Stomach (tissue), 9 donors: ENCODE results near the gene PRDX2. TPM values are rescaled to one million over a fixed set of nuclear protein-coding genes. Genes with fewer than 3 reads are reported as not detected.
A peak's percentile ranks its signal among the peaks of the same experiment; 100 is the strongest.

ENCODE experiments used
- DNase-seq, 2 donors: peaks; one replicate each; pipeline versions ENCODE4 v3.0.0 to v3.0.0-alpha.2; 2013 to 2019
- H3K27ac ChIP-seq, 5 donors: fragments of 200-600 bp in 4 of 5; sonication (generic) in 4 of 5; one replicate each; pipeline ENCODE4 v1.5.1; 2013 to 2019; ENCODE audit warnings: mild to moderate bottlenecking in 1 of 5, moderate library complexity in 1 of 5
- H3K27me3 ChIP-seq, 3 donors: fragments of 200-600 bp; sonication (generic); one replicate each; pipeline ENCODE4 v1.5.1; 2017 to 2019; ENCODE audit warnings: mixed run types in 1 of 3
- H3K36me3 ChIP-seq, 4 donors: fragments of 200-600 bp; sonication (generic); 1 replicate in 3 of 4; 2 replicates in 1 of 4; pipeline ENCODE4 v1.5.1; 2016 to 2019
- H3K4me1 ChIP-seq, 4 donors: fragments of 200-600 bp; sonication (generic); one replicate each; pipeline ENCODE4 v1.5.1; 2016 to 2019
- H3K4me3 ChIP-seq, 4 donors: fragments of 200-600 bp; sonication (generic) in 3 of 4; one replicate each; pipeline ENCODE4 v1.5.1; 2016 to 2019; ENCODE audit warnings: mild to moderate bottlenecking in 1 of 4
- H3K9me3 ChIP-seq, 4 donors: fragments of 200-600 bp; sonication (generic); one replicate each; pipeline ENCODE4 v1.5.1; 2016 to 2019
- CTCF ChIP-seq, 7 experiments: fragments of 450-650 bp in 4 of 7; fragments of 200-600 bp in 3 of 7; sonication (generic) in 3 of 7; IDR thresholded peaks; one replicate each; pipeline ENCODE4 v1.5.1; 2016 to 2019; ENCODE audit warnings: antibody characterized with exemption in 7 of 7, control low read depth in 2 of 7, mild to moderate bottlenecking in 1 of 7
- EP300 ChIP-seq: sonication (generic); formaldehyde crosslinking; IDR thresholded peaks from one replicate; pipeline ENCODE4 v1.6.1; 2017; ENCODE audit warnings: antibody characterized with exemption
- POLR2A ChIP-seq, 4 donors: fragments of 450-650 bp; IDR thresholded peaks; one replicate each; pipeline ENCODE4 v1.6.1; 2016; ENCODE audit warnings: antibody characterized with exemption in 4 of 4, control low read depth in 2 of 4, mild to moderate bottlenecking in 1 of 4, moderate library complexity in 1 of 4
- POLR2AphosphoS5 ChIP-seq, 3 donors: sonication (generic); formaldehyde crosslinking; IDR thresholded peaks; one replicate each; pipeline ENCODE4 v1.6.1; 2016; ENCODE audit warnings: antibody characterized with exemption in 3 of 3
- WGBS, 5 donors: extraction: QIAGEN DNeasy Blood & Tissue Kit in 3 of 5; methylation state at CpG; one replicate each; pipeline versions ENCODE4 v1.1.5 to v1.1.7; 2013 to 2018; 5-methylcytosine and 5-hydroxymethylcytosine counted together
- intact Hi-C: fragments of 100-400 bp; cut with DNase I; formaldehyde crosslinking; loops from one replicate; pipeline ENCODE4 v1.15.1; 2023; ENCODE audit warnings: low total_unique reads
- polyA plus RNA-seq, 3 donors: library from polyadenylated mRNA; stranded (reverse); fragments of 200-250 nt; gene quantifications; one replicate each; pipeline ENCODE4 v1.2.3, GENCODE V29; 2013
- total RNA-seq, 5 donors: library from RNA; depleted of rRNA; stranded (reverse); fragments of >200 nt; gene quantifications; one replicate each; pipeline versions ENCODE4 v1.1.0 to v1.2.3, GENCODE V29; 2014 to 2016
- donor health status: healthy with polysubstance abuse.
- donor health status: Bipolar disorder and iron deficiency.
- donor health status: healthy.

The PRDX2 gene
- total and polyA plus RNA-seq, 8 donors, result 118 to 284 (median 226) TPM

DNA sequence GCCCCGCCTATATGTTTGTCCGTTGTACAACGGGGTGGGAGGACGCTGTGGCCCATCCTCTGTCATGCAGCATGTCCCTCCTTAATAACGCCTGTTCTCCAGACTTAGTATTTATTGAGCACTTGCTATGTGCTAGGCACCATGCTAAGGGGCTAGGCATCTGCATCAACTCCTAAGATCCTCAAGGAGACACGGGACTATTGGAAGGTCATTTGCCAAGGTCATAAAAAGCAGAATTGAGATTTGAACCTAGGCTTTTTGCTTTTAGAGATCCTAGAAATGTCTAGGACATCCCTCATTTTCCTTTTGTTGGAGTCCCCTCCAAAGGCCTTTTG lies 34.9 kb upstream of the PRDX2 start:
- Histone ChIP-seq H3K27ac (no peak overlapping the region), H3K9me3 (no peaks in the 10 kb centered on the region), H3K4me3 (no peak overlapping the region), H3K36me3 (no peaks in the 10 kb centered on the region), H3K4me1 (peaks cover 31 to 67% (median 59%) of the 10 kb centered on the region in 4 donors), H3K27me3 (peaks cover 42 to 100% (median 99%) of the 10 kb centered on the region in 3 donors)
- intact Hi-C loops, result no loop called here
- no peak for DNase-seq
- WGBS, 5 donors, result 4 to 6% (median 5%) methylated on average over 5 to 6 of the region's 6 CpGs
- no peak for TF ChIP-seq EP300
- no peak for TF ChIP-seq CTCF (IDR thresholded peaks at IDR 0.05)
- no peak for TF ChIP-seq POLR2AphosphoS5 (IDR thresholded peaks at IDR 0.05)
- TF ChIP-seq POLR2A (IDR thresholded peaks at IDR 0.05), result no peak

- TF ChIP-seq POLR2AphosphoS5 (IDR thresholded peaks at IDR 0.05) (no peak), POLR2A (IDR thresholded peaks at IDR 0.05) (no peak), CTCF (IDR thresholded peaks at IDR 0.05) (no peak), EP300 (no peak)
Observed at GRCh38 chr19:12834976-12835757, 33.6 kb upstream of the PRDX2 start.

GRCh38 chr19:12834566-12834943 lies 33.0 kb upstream of the PRDX2 start, which contains the start of gene RTBDN:
TSS of gene RTBDN (minus strand) at chr19:12834579. CDS start at chr19:12829979, 4,600 bp downstream.
- Histone ChIP-seq H3K27ac (no peak within 1 kb of the TSS), H3K27me3 (peaks cover 40 to 100% (median 94%) of the 10 kb centered on the region in 3 donors), H3K9me3 (no peaks in the 10 kb centered on the region), H3K4me1 (peaks cover 24 to 55% (median 47%) of the 10 kb centered on the region in 4 donors), H3K4me3 (peak within 1 kb of the TSS; percentile 45 to 65 (median 48)), H3K36me3 (no peaks in the 10 kb centered on the region)
- TF ChIP-seq POLR2A (IDR thresholded peaks at IDR 0.05) (no peak), POLR2AphosphoS5 (IDR thresholded peaks at IDR 0.05) (no peak), EP300 (no peak), CTCF (IDR thresholded peaks at IDR 0.05) (no peak)
- intact Hi-C loops, result no loop called here
- WGBS, 5 donors, result 4 to 14% (median 8%) methylated on average over 11 to 20 of the region's 20 CpGs
- DNase-seq, result peak in 1 of 2 donors; percentile 37

More at GRCh38 chr19:12834976-12835757, 33.6 kb upstream of the PRDX2 start:
- H3K4me3 ChIP-seq, result no peak overlapping the region
- H3K36me3 ChIP-seq, result no peaks in the 10 kb centered on the region
- H3K9me3 ChIP-seq, result no peaks in the 10 kb centered on the region
- peaks cover 24 to 55% (median 48%) of the 10 kb centered on the region in 4 donors for H3K4me1 ChIP-seq
- H3K27me3 ChIP-seq, result peaks cover 41 to 100% (median 94%) of the 10 kb centered on the region in 3 donors
- DNase-seq, result peak; percentile 40 to 66
- intact Hi-C loops, result no loop called here
- no peak overlapping the region for H3K27ac ChIP-seq
- 7 to 9% (median 9%) methylated on average over 38 to 39 of the region's 39 CpGs for WGBS, 5 donors

- DNase-seq, result peak; percentile 28 to 71
- peaks cover 22 to 54% (median 46%) of the 10 kb centered on the region in 4 donors for H3K4me1 ChIP-seq
- H3K27me3 ChIP-seq, result peaks cover 38 to 100% (median 94%) of the 10 kb centered on the region in 3 donors
- no peaks in the 10 kb centered on the region for H3K36me3 ChIP-seq
- TF ChIP-seq POLR2A (IDR thresholded peaks at IDR 0.05), result no peak
- no peak for TF ChIP-seq EP300
- no peak for TF ChIP-seq POLR2AphosphoS5 (IDR thresholded peaks at IDR 0.05)
- TF ChIP-seq CTCF (IDR thresholded peaks at IDR 0.05), result no peak
- WGBS, 5 donors, result 1 to 4% (median 2%) methylated on average over 28 to 79 of the region's 87 CpGs
- H3K27ac ChIP-seq, result no peak overlapping the region
- H3K4me3 ChIP-seq, result peak overlapping the region; percentile 45 to 65 (median 48)
- intact Hi-C loops, result no loop called here
- no peaks in the 10 kb centered on the region for H3K9me3 ChIP-seq
Observed at GRCh38 chr19:12833738-12834565, 32.4 kb upstream of the PRDX2 start.
